GM19463 (cell line): Measurements from ENCODE around the gene C22orf31.
"Not testable (repeated sequence)": the region's sequence is repeated elsewhere in the genome, so short reads cannot be mapped to it uniquely, and the experiment has no call there.

Experiments used
- ATAC-seq: cut with Tn5 transposase; IDR thresholded peaks from one replicate; pipeline ENCODE4 v1.9.1; 2021; ENCODE audit warnings: mild to moderate bottlenecking, moderate library complexity; ENCODE audit not compliant: unreplicated experiment

The C22orf31 gene

GRCh38 chr22:29061773-29062172 is at the start of gene C22orf31:
Gene C22orf31, minus strand, starts transcription at chr22:29061831. Its CDS starts 39 bp downstream, at chr22:29061792.
- no peak for ATAC-seq

GRCh38 chr22:29110946-29111345 is 49.3 kb upstream of the C22orf31 start:
- ATAC-seq = no peak

GRCh38 chr22:29109822-29110221 is 48.2 kb upstream of the C22orf31 start:
- ATAC-seq = no peak

GRCh38 chr22:29108137-29108536 is 46.5 kb upstream of the C22orf31 start:
- no peak for ATAC-seq

- no peak for ATAC-seq
Observed at GRCh38 chr22:29106839-29107238, 45.2 kb upstream of the C22orf31 start.

- ATAC-seq = no peak
Observed at GRCh38 chr22:29105468-29105867, 43.8 kb upstream of the C22orf31 start.

- ATAC-seq = no peak
Observed at GRCh38 chr22:29103121-29103520, 41.5 kb upstream of the C22orf31 start.

GRCh38 chr22:29102300-29102699 is 40.7 kb upstream of the C22orf31 start:
- no peak for ATAC-seq

- ATAC-seq = no peak
Observed at GRCh38 chr22:29098296-29098695, 36.7 kb upstream of the C22orf31 start.

GRCh38 chr22:29096736-29097669 is 35.4 kb upstream of the C22orf31 start:
- no peak for ATAC-seq

GRCh38 chr22:29095459-29095858 is 33.8 kb upstream of the C22orf31 start:
- ATAC-seq = no peak

GRCh38 chr22:29093501-29094300 is 32.1 kb upstream of the C22orf31 start:
- ATAC-seq = no peak

GRCh38 chr22:29093030-29093429 is 31.4 kb upstream of the C22orf31 start:
- no peak for ATAC-seq

GRCh38 chr22:29092243-29092642 is 30.6 kb upstream of the C22orf31 start:
- no peak for ATAC-seq

GRCh38 chr22:29090039-29090438 is 28.4 kb upstream of the C22orf31 start:
- no peak for ATAC-seq

- no peak for ATAC-seq
Observed at GRCh38 chr22:29089507-29089906, 27.9 kb upstream of the C22orf31 start.

GRCh38 chr22:29088809-29089208 is 27.2 kb upstream of the C22orf31 start:
- no peak for ATAC-seq

GRCh38 chr22:29087012-29087411 is 25.4 kb upstream of the C22orf31 start:
- no peak for ATAC-seq

- ATAC-seq = no peak
Observed at GRCh38 chr22:29083933-29084591, 22.4 kb upstream of the C22orf31 start.

GRCh38 chr22:29083576-29083932 is 21.9 kb upstream of the C22orf31 start:
- ATAC-seq = not testable (repeated sequence)

GRCh38 chr22:29082826-29083545 is 21.4 kb upstream of the C22orf31 start:
- no peak for ATAC-seq
